DMS79 treated with DMSO at 0.1 percent for 48 hours (cell line): Measurements from ENCODE around the gene RNF220.
"Not testable (repeated sequence)": the region's sequence is repeated elsewhere in the genome, so short reads cannot be mapped to it uniquely, and the experiment has no call there.

Source experiments
- DNase-seq: peaks from one replicate; lab custom pipeline; 2025; lab: John Stamatoyannopoulos, UW

RNF220 gene

GRCh38 chr1:44496541-44497171 is 91.6 kb downstream of the RNF220 start:
- no peak for DNase-seq

DNA sequence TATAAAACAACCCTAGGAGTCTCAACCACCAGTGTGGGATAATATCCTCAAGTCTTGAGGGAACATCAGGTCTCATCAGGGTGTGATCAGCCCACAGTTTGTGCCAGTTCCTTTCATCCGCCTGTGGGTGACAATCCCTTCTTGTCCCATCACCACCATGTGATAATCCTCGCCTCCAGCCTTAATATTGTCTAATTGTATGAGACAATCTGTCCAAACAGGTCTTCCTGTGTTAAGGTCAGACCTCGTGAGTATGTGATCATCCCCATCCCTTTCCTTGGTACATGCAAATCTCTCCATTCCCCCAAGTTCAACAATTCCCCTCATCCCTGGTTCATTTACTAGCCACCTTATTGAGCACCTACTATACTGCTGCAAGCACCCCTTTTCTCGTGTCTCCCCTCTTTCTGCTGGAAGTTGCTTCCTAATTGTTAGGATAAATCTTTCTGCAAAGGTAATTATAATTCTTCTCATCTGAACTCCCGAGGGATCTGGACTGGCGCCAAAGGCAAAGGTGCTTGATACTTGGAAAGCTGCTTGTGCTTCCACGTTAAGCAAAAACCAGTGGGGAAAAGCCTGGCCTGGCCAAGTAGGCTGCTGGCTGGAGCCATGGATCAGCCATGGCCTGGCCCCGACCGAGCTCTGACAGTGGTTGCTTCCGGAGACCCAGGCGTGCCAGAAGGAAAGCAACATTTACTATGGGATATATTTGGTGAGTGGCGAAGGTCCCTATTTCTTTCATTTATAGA is 92.5 kb downstream of the RNF220 start:
- no peak for DNase-seq

DNA sequence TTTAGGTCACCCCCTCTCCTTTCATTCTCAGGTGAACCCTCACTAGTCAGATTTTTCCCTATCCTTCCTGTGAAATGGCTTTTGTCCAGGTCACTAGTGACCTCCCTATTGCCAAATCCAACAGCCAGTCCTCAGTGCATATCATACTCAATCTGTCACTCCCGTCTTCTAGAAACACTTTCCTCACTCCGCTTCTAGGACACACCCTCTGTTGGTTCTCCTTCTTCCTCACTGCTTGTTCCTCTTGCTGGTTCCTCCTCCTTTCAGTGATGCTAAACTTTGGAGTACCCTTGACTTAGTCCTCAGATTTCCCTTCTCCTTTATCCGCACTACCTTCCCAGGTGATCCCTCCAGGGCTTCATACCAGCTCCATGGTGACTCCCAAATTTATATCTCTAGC is 94.3 kb downstream of the RNF220 start:
- DNase-seq = no peak

- DNase-seq = no peak
Measured at GRCh38 chr1:44500181-44501046, 95.4 kb downstream of the RNF220 start.

DNA sequence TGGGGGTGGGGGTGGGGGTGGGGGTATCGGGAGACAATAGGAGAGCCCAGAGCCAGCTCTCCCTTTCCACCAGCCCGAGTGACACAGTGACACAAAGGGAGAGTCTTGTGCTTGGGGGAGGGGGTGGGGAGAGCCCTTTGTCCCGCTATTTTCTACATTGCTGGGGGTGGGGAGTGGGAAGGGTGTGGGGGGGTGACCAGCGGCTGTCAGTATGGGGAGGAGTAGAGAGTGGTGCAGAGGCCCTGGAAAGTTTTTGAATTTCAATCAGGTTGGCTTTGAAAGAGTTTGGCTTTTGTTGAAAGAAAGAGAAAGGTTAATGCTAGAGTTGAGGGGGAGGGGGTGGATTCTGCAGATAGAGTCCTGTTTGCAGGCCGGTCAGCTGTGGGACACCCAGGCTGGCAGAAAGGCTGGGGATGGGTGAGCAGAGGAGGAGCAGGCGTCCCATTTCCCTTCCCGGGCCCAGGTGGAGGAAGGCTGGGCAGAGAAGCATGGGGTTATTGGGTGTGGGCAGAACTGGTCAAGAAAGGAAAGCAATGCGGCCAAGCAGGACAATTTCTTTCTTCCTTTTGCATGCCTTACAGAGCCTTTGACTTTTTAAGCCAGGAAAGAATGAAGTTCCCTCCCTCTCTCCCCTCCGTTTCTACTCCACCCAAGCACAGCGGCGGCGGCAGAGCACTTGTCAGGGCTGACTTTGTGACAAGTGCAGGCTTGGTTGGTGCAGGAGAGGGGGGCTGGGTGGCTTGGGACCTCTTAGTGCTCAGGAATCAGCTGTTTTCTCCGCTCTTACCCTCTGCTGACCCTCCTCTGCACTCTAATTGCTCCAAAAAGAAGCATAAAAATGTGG is 96.2 kb downstream of the RNF220 start:
- no peak for DNase-seq

GRCh38 chr1:44502823-44503222 is 97.8 kb downstream of the RNF220 start:
- not testable (repeated sequence) for DNase-seq

DNA sequence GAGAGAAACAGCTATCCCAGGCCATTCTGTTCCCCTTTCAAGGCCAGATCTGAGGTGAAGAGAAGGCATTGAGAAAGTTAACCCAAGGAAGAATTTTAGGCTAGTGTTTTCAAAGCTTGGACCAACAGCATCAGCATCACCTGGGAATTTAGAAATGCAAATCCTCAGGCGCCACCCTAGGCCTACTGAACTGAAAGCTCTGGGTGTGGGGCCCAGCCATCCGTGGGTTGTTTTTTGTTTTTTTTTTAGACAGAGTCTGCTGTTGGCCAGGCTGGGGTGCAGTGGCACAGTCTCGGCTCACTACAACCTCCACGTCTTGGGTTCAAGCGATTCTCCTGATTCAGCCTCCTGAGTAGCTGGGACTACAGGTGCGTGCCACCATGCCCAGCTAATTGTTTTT is 98.6 kb downstream of the RNF220 start:
- DNase-seq = no peak

- no peak for DNase-seq
Measured at GRCh38 chr1:44505210-44505993, 100.3 kb downstream of the RNF220 start.

DNA sequence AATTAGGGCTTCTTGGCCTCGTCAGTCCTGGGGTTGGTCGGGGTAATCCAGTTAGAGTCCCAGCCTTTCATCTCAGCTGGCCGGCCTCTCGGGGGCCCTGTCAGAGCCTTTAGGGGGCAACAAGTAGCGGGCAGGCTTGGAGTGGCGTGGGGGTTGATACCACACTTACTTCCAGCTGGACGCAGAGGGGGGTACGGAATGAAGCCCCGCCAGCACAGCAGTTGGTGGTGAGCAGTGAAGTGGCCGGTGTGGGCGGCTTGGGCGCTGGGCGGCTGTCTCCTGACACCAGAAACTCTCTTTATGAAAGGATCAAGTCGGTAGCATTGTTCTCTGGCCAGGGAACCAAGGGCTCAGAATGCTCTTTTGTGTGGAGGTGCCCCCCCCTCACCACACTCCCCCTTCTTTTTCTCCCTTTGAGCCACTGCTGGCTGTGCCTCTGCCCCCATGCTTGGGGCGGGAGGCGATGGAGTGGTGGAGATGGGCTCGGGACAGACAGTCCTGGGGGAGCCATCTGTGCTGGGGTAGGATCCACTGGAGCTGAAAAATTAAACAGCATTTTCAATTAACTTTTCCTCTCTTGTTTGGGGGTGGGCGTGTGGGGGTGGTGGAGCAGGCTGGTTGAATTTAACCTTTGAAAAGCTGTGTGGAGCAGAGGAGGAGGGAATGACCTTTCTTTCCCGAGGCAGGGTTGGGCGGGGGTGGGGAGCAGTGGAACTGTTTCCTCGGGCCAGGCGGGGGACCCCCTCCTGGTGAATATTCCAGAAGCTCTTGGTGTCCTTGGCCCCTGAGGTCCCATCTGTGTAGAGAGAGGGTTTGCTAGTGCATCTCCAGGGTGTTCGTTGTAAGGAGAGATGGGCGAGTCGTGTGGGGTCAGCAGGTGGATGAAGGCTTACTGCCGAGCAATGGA is 102.7 kb downstream of the RNF220 start:
- no peak for DNase-seq

- no peak for DNase-seq
Measured at GRCh38 chr1:44508397-44508745, 103.3 kb downstream of the RNF220 start.

GRCh38 chr1:44511363-44511762 is 106.3 kb downstream of the RNF220 start:
- no peak for DNase-seq

- DNase-seq = no peak
Measured at GRCh38 chr1:44511769-44512168, 106.7 kb downstream of the RNF220 start.

DNA sequence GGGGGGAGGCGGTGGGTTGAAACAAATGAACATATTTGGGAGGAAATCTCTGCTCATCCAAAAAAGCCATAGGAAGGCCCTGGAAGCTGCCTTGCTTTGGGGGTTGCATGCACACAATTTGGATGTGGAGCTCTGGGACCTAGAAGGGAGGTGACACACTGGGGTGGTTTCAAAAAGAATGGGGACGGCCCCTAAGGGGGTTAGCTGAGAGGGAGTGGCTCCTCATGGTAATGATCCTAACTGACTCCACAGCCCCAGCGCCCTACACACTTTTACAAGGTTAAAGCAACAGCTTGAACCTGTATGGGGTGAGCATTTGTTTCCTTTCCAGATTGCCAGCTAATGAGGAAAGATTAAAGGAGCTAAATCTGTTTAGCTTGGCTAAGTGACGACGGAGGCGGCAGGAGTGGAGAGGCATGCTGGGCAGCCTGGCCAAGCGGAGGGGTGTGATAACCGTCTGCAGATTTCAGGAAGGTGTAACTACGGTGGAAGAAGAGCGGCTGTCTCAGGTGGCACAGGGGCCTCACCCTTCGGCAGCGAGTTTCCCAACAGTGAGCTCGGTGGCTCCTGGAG is 107.3 kb downstream of the RNF220 start:
- DNase-seq = no peak

GRCh38 chr1:44513111-44513510 is 108.1 kb downstream of the RNF220 start:
- no peak for DNase-seq

DNA sequence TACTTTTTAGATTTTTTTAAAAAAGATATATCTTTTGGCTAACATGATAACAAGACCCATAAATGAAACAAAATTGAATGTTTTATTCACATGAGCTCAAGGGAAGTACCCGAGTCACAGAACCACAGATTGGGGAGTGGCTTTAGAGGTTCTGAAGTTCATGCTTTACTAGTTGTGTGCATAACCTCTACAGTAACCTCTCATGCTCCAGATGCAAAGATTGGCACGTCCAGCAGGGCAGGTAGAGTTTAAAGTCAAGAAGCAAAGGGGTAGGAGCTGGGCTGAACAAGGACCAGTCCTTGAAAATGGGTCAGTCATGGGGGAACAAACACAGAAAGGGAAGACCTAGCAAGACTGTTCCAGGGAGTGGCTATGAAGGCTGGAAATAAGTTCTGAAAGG is 109.6 kb downstream of the RNF220 start:
- no peak for DNase-seq

GRCh38 chr1:44515416-44515815 is 110.4 kb downstream of the RNF220 start:
- no peak for DNase-seq

- DNase-seq = no peak
Measured at GRCh38 chr1:44519035-44519676, 114.1 kb downstream of the RNF220 start.

GRCh38 chr1:44521378-44522080 is 116.5 kb downstream of the RNF220 start:
- no peak for DNase-seq
